Dendritic cell treated with granulocyte-macrophage colony-stimulating factor and Interleukin-4, amounts not matched to agents 40 ng/mL and 50 ng/mL, for 4 days (primary cell): ENCODE data around the gene SULF2.
A peak's percentile ranks its signal among the peaks of the same experiment; 100 is the strongest.

Experiments used
- H3K27ac Mint-ChIP-seq: one replicate; pipeline ENCODE4 v1.8.0; 2022; ENCODE audit warnings: mild to moderate bottlenecking, mixed read lengths
- H3K27me3 Mint-ChIP-seq: one replicate; pipeline ENCODE4 v1.8.0; 2022; ENCODE audit warnings: mild to moderate bottlenecking, mixed read lengths
- H3K36me3 Mint-ChIP-seq: one replicate; pipeline ENCODE4 v1.8.0; 2022; ENCODE audit warnings: low read depth, mixed read lengths
- H3K4me1 Mint-ChIP-seq: one replicate; pipeline ENCODE4 v1.8.0; 2022; ENCODE audit warnings: low read depth, mixed read lengths
- H3K4me3 Mint-ChIP-seq: one replicate; pipeline ENCODE4 v1.8.0; 2022; ENCODE audit warnings: mild to moderate bottlenecking, moderate library complexity, mixed read lengths
- H3K9me3 Mint-ChIP-seq: one replicate; pipeline ENCODE4 v1.8.0; 2022; ENCODE audit warnings: mixed read lengths
- intact Hi-C: fragments of 100-400 bp; cut with micrococcal nuclease; formaldehyde crosslinking; loops from one replicate; pipeline ENCODE4 v1.15.0; 2022

Gene SULF2

DNA sequence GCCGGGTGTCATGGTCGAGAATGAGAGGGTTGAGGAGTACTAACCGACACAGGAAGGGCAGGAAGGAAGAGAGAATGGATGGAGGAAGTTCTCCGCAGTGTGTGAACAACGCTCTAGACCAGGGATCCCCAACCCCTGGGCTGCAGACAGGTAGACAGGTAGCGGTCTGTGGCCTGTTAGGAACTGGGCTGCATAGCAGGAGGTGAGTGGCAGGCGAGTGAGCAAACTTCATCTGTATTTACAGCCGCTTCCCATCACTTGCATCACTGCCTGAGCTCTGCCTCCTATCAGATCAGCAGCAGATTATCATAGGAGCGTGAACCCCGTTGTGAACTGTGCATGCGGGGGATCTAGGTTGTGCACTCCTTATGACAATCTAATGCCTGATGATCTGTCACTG lies 62.0 kb downstream of the SULF2 start:
- Mint-ChIP-seq H3K4me1 (peaks cover 88% of the 10 kb centered on the region), H3K9me3 (no peaks in the 10 kb centered on the region), H3K27ac (peak overlapping the region; percentile 90), H3K27me3 (no peaks in the 10 kb centered on the region), H3K36me3 (peaks cover 85% of the 10 kb centered on the region), H3K4me3 (no peak overlapping the region)
- intact Hi-C loops, result no loop called here

DNA sequence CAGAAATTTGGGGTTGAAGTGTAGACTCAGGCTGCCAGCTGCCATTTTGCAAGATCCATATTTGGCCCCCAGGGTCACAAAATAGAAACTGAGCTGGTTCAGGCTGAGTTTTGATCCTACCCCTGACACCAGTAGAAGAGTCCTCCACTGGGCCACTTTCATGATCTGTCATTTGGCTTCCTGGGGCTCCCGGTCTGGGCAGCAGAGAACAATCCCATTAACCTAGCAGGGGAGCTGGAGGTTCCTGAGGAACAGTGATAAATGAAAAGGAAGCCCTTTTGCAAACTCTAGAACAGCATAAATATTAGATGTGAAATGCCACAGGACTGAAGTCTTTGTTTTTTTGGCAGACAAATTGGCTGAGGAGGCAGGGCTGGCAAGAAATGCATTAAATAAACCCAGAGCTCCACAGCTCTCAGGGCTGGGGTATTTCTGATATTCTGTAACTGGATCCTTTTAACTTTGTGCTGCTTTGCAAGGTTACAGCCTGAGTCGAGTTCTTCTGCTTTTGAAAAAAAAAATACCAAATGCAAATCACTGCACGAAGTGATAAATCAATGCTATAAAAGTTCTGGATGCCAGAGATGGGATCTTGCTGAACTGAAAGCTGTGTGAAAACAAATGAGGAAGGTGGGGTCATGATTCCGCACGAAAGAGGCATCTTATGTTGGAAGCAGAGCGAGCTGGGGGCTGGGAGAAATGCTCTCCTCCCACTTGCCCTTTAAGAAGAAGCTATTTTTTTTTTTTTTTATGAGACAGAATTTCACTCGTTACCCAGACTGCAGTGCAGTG lies 64.4 kb downstream of the SULF2 start:
- H3K9me3 Mint-ChIP-seq, result no peaks in the 10 kb centered on the region
- peak overlapping the region; percentile 17 for H3K4me3 Mint-ChIP-seq
- peaks cover 87% of the 10 kb centered on the region for H3K36me3 Mint-ChIP-seq
- H3K27me3 Mint-ChIP-seq, result no peaks in the 10 kb centered on the region
- intact Hi-C loops, result no loop called here
- peak overlapping the region; percentile 90 for H3K27ac Mint-ChIP-seq
- peaks cover 67% of the 10 kb centered on the region for H3K4me1 Mint-ChIP-seq

DNA sequence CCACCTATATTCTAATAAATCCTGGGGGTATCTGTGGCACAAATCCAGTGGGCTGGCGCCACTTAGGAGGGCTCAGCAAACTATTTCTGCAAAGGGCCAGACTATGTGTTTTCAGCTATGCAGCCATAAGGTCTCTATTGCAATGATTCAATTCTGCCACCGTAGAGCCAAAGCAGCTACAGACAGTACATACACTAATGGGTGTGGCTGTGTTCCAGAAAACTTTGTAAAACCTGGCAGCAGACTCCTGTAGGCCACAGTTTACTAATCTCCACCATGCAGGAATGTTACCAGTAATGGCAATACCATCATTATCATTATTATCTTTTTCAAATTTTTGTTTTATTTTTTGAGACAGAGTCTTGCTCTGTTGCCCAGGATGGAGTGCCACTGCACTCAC lies 65.7 kb downstream of the SULF2 start:
- no peaks in the 10 kb centered on the region for H3K9me3 Mint-ChIP-seq
- H3K4me3 Mint-ChIP-seq, result no peak overlapping the region
- H3K27me3 Mint-ChIP-seq, result no peaks in the 10 kb centered on the region
- peak overlapping the region; percentile 90 for H3K27ac Mint-ChIP-seq
- peaks cover 67% of the 10 kb centered on the region for H3K4me1 Mint-ChIP-seq
- peaks cover 91% of the 10 kb centered on the region for H3K36me3 Mint-ChIP-seq
- intact Hi-C loops, result no loop called here

DNA sequence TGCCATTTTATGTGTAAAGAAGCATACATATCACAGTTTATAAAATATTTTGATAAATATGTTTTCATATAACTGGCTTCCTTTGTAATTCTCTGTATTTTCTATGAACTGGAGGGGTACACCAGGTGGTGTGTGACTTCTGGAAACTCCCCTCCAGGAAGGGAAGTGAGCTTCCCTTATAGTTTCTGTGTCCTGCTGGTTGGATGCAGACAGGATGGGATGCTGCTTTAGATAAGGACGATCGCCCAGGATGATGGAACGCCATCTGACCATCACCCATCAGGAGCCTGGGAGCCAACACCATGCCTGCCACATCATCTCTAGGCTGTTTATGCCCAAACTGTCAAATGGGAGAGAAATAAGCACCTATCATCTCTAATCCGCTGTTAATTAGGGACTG lies 66.1 kb downstream of the SULF2 start:
- Mint-ChIP-seq H3K27ac (peak overlapping the region; percentile 90), H3K4me1 (peaks cover 67% of the 10 kb centered on the region), H3K27me3 (no peaks in the 10 kb centered on the region), H3K4me3 (no peak overlapping the region), H3K9me3 (no peaks in the 10 kb centered on the region), H3K36me3 (peaks cover 91% of the 10 kb centered on the region)
- intact Hi-C loops, result no loop called here

DNA sequence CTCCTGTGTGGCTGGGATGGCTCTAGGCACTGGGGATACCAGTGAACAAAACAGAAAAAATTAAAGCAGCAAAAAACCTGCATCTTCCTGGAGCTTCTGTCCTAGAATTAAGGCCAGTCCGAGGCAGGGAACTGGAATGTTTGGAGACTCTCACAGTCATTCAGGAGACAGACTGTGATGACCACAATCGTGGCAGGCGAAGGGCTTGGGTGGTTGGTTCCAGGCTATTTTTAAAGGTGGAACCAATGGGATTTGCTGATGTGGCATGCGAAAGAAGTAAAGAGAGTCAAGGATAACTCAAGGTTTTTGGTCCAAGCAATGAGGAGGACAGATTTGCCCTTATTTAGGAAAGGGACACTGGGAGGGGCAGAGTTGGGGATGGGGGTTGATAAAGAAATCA lies 66.9 kb downstream of the SULF2 start:
- intact Hi-C loops, result no loop called here
- Mint-ChIP-seq H3K4me3 (no peak overlapping the region), H3K36me3 (peaks cover 91% of the 10 kb centered on the region), H3K4me1 (peaks cover 64% of the 10 kb centered on the region), H3K27me3 (no peaks in the 10 kb centered on the region), H3K9me3 (no peaks in the 10 kb centered on the region), H3K27ac (peak overlapping the region; percentile 47)

DNA sequence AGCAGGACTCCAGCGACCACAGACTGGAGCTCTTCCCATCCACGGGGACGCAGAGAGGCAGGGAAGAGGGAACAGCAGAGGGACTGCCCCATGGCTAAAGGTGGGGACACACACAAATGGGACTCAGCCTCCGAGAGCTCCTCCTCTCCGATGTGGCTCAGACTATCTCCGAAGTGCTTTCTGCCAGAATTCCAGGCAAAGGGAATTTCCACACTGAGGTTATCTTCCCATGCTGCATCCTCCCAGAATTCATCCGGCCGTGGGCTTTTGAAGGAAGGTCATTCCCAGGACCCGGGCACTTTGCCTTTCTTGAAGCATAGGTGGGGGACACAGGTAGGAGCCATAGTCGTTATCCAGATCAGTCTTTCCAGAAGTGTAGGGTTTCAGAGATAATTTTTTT lies 67.9 kb downstream of the SULF2 start:
- Mint-ChIP-seq H3K9me3 (no peaks in the 10 kb centered on the region), H3K4me1 (peaks cover 65% of the 10 kb centered on the region), H3K27me3 (no peaks in the 10 kb centered on the region), H3K36me3 (peaks cover 91% of the 10 kb centered on the region), H3K4me3 (no peak overlapping the region), H3K27ac (no peak overlapping the region)
- intact Hi-C loops, result no loop called here

DNA sequence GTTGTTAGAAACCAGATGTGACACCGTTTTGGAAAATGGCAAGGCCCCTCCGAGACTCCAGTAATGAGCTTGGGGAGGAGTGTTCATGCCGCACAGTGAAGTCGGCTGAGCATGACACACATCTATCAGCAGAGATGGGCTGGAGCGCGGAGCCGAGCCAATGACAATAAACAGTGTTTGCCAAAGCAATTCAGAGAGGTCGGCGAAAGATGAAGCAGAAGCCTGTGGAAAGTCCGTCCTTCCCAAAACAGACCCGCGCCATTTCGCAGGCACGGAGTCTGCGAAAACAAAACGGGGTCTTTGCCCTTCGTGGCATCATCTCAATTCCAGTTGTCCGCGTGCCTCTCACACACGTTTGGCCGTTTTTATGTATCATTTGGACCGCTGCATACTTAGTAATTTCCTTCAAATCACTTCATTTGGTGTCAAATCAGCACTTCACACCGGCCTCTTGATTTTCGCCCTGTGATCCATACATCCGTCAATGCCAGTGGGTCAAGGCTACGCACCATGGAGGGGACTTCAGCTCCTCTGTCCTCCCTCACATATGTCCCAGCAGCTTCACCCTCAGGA lies 71.3 kb downstream of the SULF2 start:
- Mint-ChIP-seq H3K4me3 (no peak overlapping the region), H3K27ac (peak overlapping the region; percentile 93), H3K4me1 (peaks cover 69% of the 10 kb centered on the region), H3K36me3 (peaks cover 90% of the 10 kb centered on the region), H3K27me3 (no peaks in the 10 kb centered on the region), H3K9me3 (no peaks in the 10 kb centered on the region)
- intact Hi-C loops, result no loop called here

DNA sequence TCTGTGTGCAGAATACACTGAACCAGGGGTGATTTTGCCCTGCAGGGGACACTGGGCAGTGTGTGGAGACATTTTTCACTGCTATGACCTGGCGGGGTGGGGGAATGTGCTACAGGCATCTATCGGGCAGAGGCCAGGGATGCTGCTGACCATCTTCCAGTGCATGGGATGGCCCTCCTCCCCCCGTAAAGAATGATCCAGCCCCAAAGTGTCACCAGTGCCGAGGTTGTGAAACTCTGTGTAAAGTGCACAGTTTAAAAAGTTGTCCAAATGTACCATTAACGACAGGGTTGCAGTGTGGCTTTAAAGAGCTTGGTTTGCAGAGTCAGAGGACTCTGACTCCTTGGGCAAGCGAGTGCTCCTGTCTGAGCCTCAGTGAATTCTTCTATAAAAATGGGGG lies 72.1 kb downstream of the SULF2 start:
- Mint-ChIP-seq H3K4me3 (no peak overlapping the region), H3K9me3 (no peaks in the 10 kb centered on the region), H3K4me1 (peaks cover 70% of the 10 kb centered on the region), H3K27ac (peak overlapping the region; percentile 93), H3K36me3 (peaks cover 85% of the 10 kb centered on the region), H3K27me3 (no peaks in the 10 kb centered on the region)
- intact Hi-C loops, result no loop called here

DNA sequence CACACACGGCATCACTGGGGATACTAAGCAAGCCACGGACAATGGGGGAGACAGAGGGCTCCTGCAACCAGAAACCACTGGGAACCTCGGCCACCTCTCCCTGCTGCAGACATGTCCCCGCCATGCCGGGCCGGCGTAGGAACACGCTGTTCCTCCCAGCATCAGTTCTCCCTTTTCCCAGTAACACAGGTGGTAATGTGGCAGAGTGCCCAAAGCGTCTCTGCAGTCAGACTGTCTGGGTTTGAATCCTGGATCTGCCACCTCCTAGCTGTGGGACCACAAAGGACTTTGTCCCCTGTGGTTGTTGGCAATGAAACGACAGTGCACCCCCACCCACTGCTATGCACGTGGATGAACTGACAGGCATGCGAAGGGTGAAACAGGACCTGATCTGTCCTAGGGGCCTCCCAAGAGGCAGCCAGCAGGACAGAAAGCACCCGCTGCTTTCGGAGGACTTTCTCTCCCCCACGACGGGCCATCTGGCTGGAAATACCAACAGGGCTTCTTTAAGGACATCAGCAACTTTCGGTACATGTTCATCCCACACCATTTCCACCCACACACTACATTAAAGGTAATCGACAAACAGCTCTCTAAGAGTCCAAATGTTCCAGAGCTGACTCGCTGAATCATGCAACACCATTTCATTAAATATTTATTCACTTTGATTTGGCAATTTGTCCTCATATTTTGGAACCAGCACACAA lies 74.1 kb downstream of the SULF2 start:
- peak overlapping the region; percentile 21 for H3K4me3 Mint-ChIP-seq
- intact Hi-C loops, result no loop called here
- peaks cover 83% of the 10 kb centered on the region for H3K36me3 Mint-ChIP-seq
- H3K4me1 Mint-ChIP-seq, result peaks cover 88% of the 10 kb centered on the region
- H3K27me3 Mint-ChIP-seq, result no peaks in the 10 kb centered on the region
- peak overlapping the region; percentile 93 for H3K27ac Mint-ChIP-seq
- H3K9me3 Mint-ChIP-seq, result no peaks in the 10 kb centered on the region

DNA sequence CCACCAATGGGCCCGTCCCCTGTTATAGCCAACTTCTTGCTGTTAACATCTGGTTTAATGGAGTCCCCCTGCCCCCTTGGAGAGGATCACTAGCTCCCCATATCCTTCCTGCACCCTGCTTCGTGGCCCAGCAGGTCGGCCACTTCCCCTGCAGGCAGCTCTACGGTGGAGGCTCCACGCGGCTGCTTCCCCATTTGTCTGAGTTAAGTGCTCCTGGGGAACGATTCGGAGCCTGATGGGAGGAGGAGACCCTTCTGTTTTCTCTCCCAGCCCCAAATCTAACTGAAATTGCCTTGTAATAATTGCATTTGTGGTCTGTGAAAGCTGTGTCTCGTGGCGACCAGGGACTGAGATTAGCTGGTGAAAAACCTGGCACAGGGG lies 74.6 kb downstream of the SULF2 start:
- peaks cover 84% of the 10 kb centered on the region for H3K36me3 Mint-ChIP-seq
- H3K4me3 Mint-ChIP-seq, result peak overlapping the region; percentile 27
- H3K27ac Mint-ChIP-seq, result peak overlapping the region; percentile 93
- no peaks in the 10 kb centered on the region for H3K9me3 Mint-ChIP-seq
- intact Hi-C loops, result no loop called here
- H3K27me3 Mint-ChIP-seq, result no peaks in the 10 kb centered on the region
- peaks cover 94% of the 10 kb centered on the region for H3K4me1 Mint-ChIP-seq

DNA sequence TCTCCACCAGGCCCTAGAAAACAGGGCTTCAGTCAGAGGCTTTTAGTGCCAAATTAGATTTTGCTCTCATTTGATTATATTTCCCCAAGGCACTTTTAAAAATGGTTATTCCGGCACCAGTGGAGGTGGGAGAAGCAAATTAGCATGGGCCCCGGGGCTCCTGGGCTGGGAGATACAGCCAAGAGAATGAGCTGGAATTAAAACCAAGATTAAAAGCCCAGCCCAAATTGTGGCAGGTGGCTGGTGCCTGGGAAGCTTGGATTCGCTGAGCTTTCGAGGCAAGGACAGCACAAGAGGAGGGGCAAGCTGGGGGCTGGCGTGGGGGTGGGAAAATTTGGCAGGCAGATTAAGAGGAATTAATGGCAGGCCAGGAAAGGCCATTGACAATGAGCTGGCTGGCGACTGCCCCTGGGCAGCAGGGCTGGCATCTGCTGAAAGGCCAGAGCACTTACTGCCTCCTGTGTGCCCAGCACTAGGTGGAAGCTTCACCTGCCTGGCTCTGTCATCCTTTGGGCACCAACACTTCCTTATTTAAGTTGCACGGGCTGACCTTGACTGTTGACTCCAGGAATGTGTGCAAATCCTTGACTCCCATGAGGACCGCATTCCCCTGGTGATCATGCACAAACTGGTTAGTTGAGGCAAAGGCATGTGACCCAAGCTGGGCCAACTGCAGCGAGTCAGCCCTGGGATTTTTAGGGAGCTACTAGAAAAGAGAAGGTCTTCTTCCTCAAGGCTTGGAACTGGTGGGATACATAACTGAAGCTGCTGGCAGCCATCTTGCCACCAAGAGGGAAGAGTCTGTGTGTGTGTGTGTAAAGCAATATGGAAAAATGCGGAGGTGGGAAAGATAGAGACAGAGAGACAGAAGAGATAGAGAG lies 76.1 kb downstream of the SULF2 start:
- intact Hi-C loops, result loop anchor here (1.0 to 2.0 kb wide), 2 partner anchors 14 to 18 kb away; no protein-coding TSS in a partner anchor
- Mint-ChIP-seq H3K27me3 (no peaks in the 10 kb centered on the region), H3K27ac (peak overlapping the region; percentile 93), H3K9me3 (no peaks in the 10 kb centered on the region), H3K36me3 (peaks cover 84% of the 10 kb centered on the region), H3K4me3 (peak overlapping the region; percentile 30), H3K4me1 (peaks cover 95% of the 10 kb centered on the region)

DNA sequence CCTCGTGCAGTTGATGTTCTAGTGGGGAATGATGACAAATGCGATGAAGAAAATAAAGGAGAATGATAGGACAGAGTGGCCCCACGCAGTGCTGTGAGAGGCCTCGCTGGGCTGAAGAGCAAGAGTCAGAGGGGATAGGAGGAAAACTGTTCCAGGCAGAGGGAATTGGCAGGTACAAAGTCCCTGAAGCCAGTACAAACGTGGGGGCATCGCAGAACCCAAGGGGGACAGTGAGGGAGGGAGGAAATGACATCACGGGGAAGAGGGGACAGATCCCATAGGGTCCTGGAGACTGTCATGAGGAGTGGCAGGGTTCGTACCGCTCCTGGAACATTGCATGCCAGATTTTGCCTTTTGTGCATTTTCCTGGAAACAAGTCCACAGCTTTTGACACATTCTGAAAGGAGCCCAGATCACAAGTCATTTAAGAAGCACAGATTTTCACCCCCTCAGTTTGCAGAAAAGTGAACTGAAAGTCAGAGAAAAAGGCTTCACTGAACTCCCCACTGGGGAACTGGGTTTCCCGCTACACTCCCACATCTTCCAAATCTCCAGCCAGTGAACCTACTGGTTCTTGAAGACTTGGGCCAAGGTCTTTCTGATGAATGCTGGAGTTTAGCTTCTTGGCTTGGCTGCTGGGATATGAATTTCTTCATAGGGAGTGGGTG lies 77.0 kb downstream of the SULF2 start:
- H3K36me3 Mint-ChIP-seq, result peaks cover 84% of the 10 kb centered on the region
- intact Hi-C loops, result loop anchor here (1.0 to 2.0 kb wide), 2 partner anchors 13 to 19 kb away; no protein-coding TSS in a partner anchor
- H3K4me1 Mint-ChIP-seq, result peaks cover 97% of the 10 kb centered on the region
- no peaks in the 10 kb centered on the region for H3K27me3 Mint-ChIP-seq
- no peak overlapping the region for H3K4me3 Mint-ChIP-seq
- H3K9me3 Mint-ChIP-seq, result no peaks in the 10 kb centered on the region
- H3K27ac Mint-ChIP-seq, result peak overlapping the region; percentile 93

DNA sequence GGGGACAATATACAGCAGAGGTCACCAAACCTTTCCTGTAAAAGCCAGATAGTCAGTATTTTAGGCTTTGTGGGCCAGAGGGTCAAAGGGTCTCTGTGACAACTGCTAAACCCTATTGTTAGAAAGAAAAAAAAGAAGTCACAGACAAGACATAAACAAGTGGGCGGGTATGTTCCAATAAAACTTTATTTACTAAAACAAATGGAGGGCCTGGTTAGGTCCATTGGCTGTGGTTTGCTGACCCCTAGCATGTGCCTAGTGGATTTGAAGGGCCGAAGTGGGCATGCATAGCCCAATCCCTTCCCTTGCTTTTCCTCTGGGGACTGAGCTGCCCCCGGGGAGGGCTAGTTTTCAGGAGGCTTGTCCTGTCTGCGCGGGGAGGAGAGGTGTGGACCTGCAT lies 78.9 kb downstream of the SULF2 start:
- Mint-ChIP-seq H3K4me1 (peaks cover 79% of the 10 kb centered on the region), H3K9me3 (no peaks in the 10 kb centered on the region), H3K36me3 (peaks cover 87% of the 10 kb centered on the region), H3K4me3 (no peak overlapping the region), H3K27me3 (no peaks in the 10 kb centered on the region), H3K27ac (peak overlapping the region; percentile 93)
- intact Hi-C loops, result no loop called here
